ENCODE data around the gene PRSS3.
"Not testable (repeated sequence)": the region's sequence is repeated elsewhere in the genome, so short reads cannot be mapped to it uniquely, and the experiment has no call there.

The PRSS3 gene

GRCh38 chr9:33818167-33818846 lies 22.9 kb downstream of the PRSS3 start:
- DNase-seq (ENCODE audit: low read depth): no peak

GRCh38 chr9:33818847-33819500 lies 23.6 kb downstream of the PRSS3 start:
- no peak for DNase-seq (ENCODE audit: low read depth)

GRCh38 chr9:33820231-33820745 lies 24.9 kb downstream of the PRSS3 start:
- DNase-seq (ENCODE audit: low read depth): no peak

GRCh38 chr9:33823801-33824200 lies 28.4 kb downstream of the PRSS3 start:
- no peak for DNase-seq (ENCODE audit: low read depth)

- not testable (repeated sequence) for DNase-seq (ENCODE audit: low read depth)
Measured at GRCh38 chr9:33827285-33827684, 31.9 kb downstream of the PRSS3 start.

- DNase-seq (ENCODE audit: low read depth): not testable (repeated sequence)
Measured at GRCh38 chr9:33829641-33830230, 34.4 kb downstream of the PRSS3 start.

- DNase-seq (ENCODE audit: low read depth): no peak
Measured at GRCh38 chr9:33835625-33836260, 40.4 kb downstream of the PRSS3 start.

GRCh38 chr9:33836261-33836660 lies 40.9 kb downstream of the PRSS3 start:
- not testable (repeated sequence) for DNase-seq (ENCODE audit: low read depth)

GRCh38 chr9:33837138-33837537 lies 41.8 kb downstream of the PRSS3 start:
- DNase-seq (ENCODE audit: low read depth): no peak

GRCh38 chr9:33840381-33840780 lies 45.0 kb downstream of the PRSS3 start:
- DNase-seq (ENCODE audit: low read depth): no peak

- no peak for DNase-seq (ENCODE audit: low read depth)
Measured at GRCh38 chr9:33843312-33843961, 48.1 kb downstream of the PRSS3 start.

GRCh38 chr9:33846231-33846630 lies 50.9 kb downstream of the PRSS3 start:
- no peak for DNase-seq (ENCODE audit: low read depth)

- DNase-seq (ENCODE audit: low read depth): not testable (repeated sequence)
Measured at GRCh38 chr9:33847894-33848205, 52.5 kb downstream of the PRSS3 start.
